ENCODE results near the gene CAPS2.

DNA sequence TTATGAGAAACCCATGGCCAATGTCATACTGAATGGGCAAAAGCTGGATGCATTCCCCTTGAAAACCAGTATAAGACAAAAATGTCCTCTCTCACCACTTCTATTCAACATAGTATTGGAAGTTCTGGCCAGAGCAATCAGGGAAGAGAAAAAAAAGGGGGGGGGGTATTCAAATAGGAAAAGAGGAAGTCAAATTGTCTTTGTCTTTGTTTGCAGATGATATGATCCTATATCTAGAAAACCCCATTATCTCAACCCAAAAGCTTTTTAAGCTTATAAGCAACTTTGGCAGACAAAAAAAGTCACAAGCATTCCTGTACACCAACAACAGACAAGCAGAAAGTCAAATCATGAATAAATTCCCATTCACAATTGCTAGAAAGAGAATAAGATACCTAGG, 23.9 kb upstream of the CAPS2 start:
- TF ChIP-seq, protein P1, sequence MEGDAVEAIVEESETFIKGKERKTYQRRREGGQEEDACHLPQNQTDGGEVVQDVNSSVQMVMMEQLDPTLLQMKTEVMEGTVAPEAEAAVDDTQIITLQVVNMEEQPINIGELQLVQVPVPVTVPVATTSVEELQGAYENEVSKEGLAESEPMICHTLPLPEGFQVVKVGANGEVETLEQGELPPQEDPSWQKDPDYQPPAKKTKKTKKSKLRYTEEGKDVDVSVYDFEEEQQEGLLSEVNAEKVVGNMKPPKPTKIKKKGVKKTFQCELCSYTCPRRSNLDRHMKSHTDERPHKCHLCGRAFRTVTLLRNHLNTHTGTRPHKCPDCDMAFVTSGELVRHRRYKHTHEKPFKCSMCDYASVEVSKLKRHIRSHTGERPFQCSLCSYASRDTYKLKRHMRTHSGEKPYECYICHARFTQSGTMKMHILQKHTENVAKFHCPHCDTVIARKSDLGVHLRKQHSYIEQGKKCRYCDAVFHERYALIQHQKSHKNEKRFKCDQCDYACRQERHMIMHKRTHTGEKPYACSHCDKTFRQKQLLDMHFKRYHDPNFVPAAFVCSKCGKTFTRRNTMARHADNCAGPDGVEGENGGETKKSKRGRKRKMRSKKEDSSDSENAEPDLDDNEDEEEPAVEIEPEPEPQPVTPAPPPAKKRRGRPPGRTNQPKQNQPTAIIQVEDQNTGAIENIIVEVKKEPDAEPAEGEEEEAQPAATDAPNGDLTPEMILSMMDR (IDR thresholded peaks at IDR 0.05; ENCODE audit: low read length) = no peak
- no peak for TF ChIP-seq EZH2 (IDR thresholded peaks at IDR 0.05; ENCODE audit: borderline replicate concordance, low read length)

Measured in OCI-LY1 (cell line).